Mesenchymal stem cell (in vitro differentiated cells and primary cell): Measurements from ENCODE around the gene KCNH1.
A peak's percentile ranks its signal among the peaks of the same experiment; 100 is the strongest.

Source experiments
- DNase-seq: peaks from one replicate; pipeline ENCODE4 v3.0.0-alpha.2; 2013
- H2AFZ ChIP-seq: one replicate; pipeline ENCODE4 v1.6.1; 2013; ENCODE audit warnings: low read depth, mild to moderate bottlenecking, control low read depth, inconsistent platforms, low read length, moderate library complexity
- H2AK5ac ChIP-seq: 2 replicates; pipeline ENCODE4 v1.6.1; 2013; ENCODE audit warnings: low read length, moderate library complexity, mild to moderate bottlenecking, inconsistent platforms; ENCODE audit not compliant: severe bottlenecking
- H2BK120ac ChIP-seq: one replicate; pipeline ENCODE4 v1.6.1; 2013; ENCODE audit warnings: low read depth, mild to moderate bottlenecking, inconsistent platforms, low read length, moderate library complexity
- H2BK12ac ChIP-seq, 2 experiments: one replicate each; pipeline ENCODE4 v1.6.1; 2013; ENCODE audit warnings: inconsistent platforms in 2 of 2, low read length in 2 of 2, mild to moderate bottlenecking in 2 of 2, moderate library complexity in 2 of 2, control low read depth in 1 of 2
- H2BK15ac ChIP-seq: one replicate; pipeline ENCODE4 v1.6.1; 2013; ENCODE audit warnings: mild to moderate bottlenecking, low read depth, inconsistent platforms; ENCODE audit not compliant: poor library complexity, severe bottlenecking
- H2BK5ac ChIP-seq: 2 replicates; pipeline ENCODE4 v1.6.1; 2013; ENCODE audit warnings: low read depth, mild to moderate bottlenecking, low read length, control low read depth, inconsistent platforms; ENCODE audit not compliant: poor library complexity, severe bottlenecking
- H3K14ac ChIP-seq, 2 experiments: one replicate each; pipeline ENCODE4 v1.6.1; 2013; ENCODE audit warnings: inconsistent platforms in 2 of 2, low read length in 2 of 2, control low read depth in 1 of 2, mild to moderate bottlenecking in 1 of 2, moderate library complexity in 1 of 2
- H3K18ac ChIP-seq, 2 experiments: one replicate each; pipeline ENCODE4 v1.6.1; 2013; ENCODE audit warnings: inconsistent platforms in 2 of 2, low read length in 2 of 2, control low read depth in 1 of 2, low read depth in 1 of 2, mild to moderate bottlenecking in 1 of 2
- H3K23ac ChIP-seq, 2 experiments: one replicate each; pipeline ENCODE4 v1.6.1; 2013; ENCODE audit warnings: inconsistent platforms in 2 of 2, low read length in 2 of 2, mild to moderate bottlenecking in 2 of 2, moderate library complexity in 2 of 2, control low read depth in 1 of 2
- H3K27ac ChIP-seq: 2 replicates; pipeline ENCODE4 v1.5.1; 2013; ENCODE audit warnings: mild to moderate bottlenecking, moderate library complexity, low read length, control low read depth, inconsistent platforms; ENCODE audit not compliant: poor library complexity, severe bottlenecking
- H3K27me3 ChIP-seq, 2 experiments: 2 replicates each; pipeline versions ENCODE4 v1.6.1 to v1.7.0; 2013; ENCODE audit warnings: low read length in 2 of 2, mild to moderate bottlenecking in 2 of 2, moderate library complexity in 2 of 2, control low read depth in 1 of 2, inconsistent platforms in 1 of 2; ENCODE audit not compliant: control insufficient read depth in 1 of 2, insufficient read depth in 1 of 2
- H3K36me3 ChIP-seq, 2 experiments: 2 replicates each; pipeline versions ENCODE4 v1.6.1 to v1.7.0; 2013; ENCODE audit warnings: low read length in 2 of 2, control low read depth in 1 of 2, inconsistent platforms in 1 of 2, low read depth in 1 of 2, mild to moderate bottlenecking in 1 of 2; ENCODE audit not compliant: insufficient read depth in 2 of 2, control insufficient read depth in 1 of 2
- H3K4ac ChIP-seq, 2 experiments: one replicate each; pipeline ENCODE4 v1.6.1; 2013; ENCODE audit warnings: inconsistent platforms in 2 of 2, low read length in 2 of 2, mild to moderate bottlenecking in 2 of 2, moderate library complexity in 2 of 2, control low read depth in 1 of 2, low read depth in 1 of 2
- H3K4me1 ChIP-seq: 2 replicates; pipeline ENCODE4 v1.6.1; 2013; ENCODE audit warnings: low read depth, low read length, control low read depth; ENCODE audit not compliant: control insufficient read depth, insufficient read depth
- H3K4me2 ChIP-seq: 2 replicates; pipeline ENCODE4 v1.6.1; 2013; ENCODE audit warnings: low read length, mild to moderate bottlenecking, inconsistent platforms; ENCODE audit not compliant: poor library complexity, severe bottlenecking
- H3K4me3 ChIP-seq, 2 experiments: 2 replicates each; pipeline versions ENCODE4 v1.5.1 to v1.7.0; 2013; ENCODE audit warnings: low read length in 2 of 2, mild to moderate bottlenecking in 2 of 2, control low read depth in 1 of 2, low read depth in 1 of 2; ENCODE audit not compliant: insufficient read depth in 1 of 2
- H3K79me1 ChIP-seq: replicated peaks from 2 replicates; pipeline ENCODE4 v1.6.1; 2013; ENCODE audit warnings: mild to moderate bottlenecking, control low read depth, low read length, inconsistent platforms; ENCODE audit not compliant: poor library complexity, severe bottlenecking
- H3K9ac ChIP-seq: 2 replicates; pipeline ENCODE4 v1.7.0; 2013; ENCODE audit warnings: mild to moderate bottlenecking, low read length, moderate library complexity
- H3K9me3 ChIP-seq: 2 replicates; pipeline ENCODE4 v1.7.0; 2013; ENCODE audit warnings: mild to moderate bottlenecking, low read length; ENCODE audit not compliant: control insufficient read depth
- H4K8ac ChIP-seq: one replicate; pipeline ENCODE4 v1.6.1; 2013; ENCODE audit warnings: inconsistent platforms, mild to moderate bottlenecking, low read length, moderate library complexity
- H4K91ac ChIP-seq: one replicate; pipeline ENCODE4 v1.6.1; 2013; ENCODE audit warnings: mild to moderate bottlenecking, low read length, inconsistent platforms
- WGBS: methylation state at CpG from one replicate; pipeline ENCODE4 v1.1.7; 2013; ENCODE audit warnings: mixed read lengths; 5-methylcytosine and 5-hydroxymethylcytosine counted together

Gene KCNH1

DNA sequence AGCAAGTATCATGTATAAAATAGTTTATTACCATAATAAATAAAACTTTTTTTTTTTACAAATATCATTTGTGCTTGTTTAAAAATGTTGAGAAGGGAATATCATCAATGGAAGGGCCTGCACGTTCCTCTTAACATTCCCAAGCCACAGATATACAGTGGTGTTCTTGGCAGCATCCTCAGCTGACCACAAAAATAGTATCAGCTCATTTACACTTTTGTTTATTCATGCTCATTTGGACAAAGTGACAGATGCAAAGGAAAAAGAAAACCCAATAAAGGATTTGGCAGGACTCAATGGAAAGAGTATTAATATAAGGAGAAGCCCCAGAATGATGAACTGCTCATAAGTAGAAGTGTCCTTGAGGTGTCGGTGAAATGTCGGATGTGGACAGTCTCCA lies 455.6 kb downstream of the KCNH1 start:
- Histone ChIP-seq H2AFZ (no peak overlapping the region), H4K91ac (no peak overlapping the region), H3K18ac (no peak overlapping the region), H2BK12ac (no peak overlapping the region), H3K4ac (no peak overlapping the region), H2BK15ac (no peak overlapping the region), H3K4me2 (no peak overlapping the region), H2BK120ac (no peak overlapping the region), H3K14ac (no peak overlapping the region), H3K23ac (no peak overlapping the region), H3K79me1 (peaks cover 1% of the 10 kb centered on the region), H3K9me3 (no peaks in the 10 kb centered on the region), H3K9ac (no peak overlapping the region), H4K8ac (no peak overlapping the region), H3K27me3 (no peaks in the 10 kb centered on the region), H2AK5ac (no peak overlapping the region), H3K36me3 (peaks cover 0 to 30% of the 10 kb centered on the region in 2 experiments), H3K4me3 (no peak overlapping the region), H2BK5ac (no peak overlapping the region), H3K4me1 (no peaks in the 10 kb centered on the region), H3K27ac (no peak overlapping the region)
- no peak for DNase-seq
- 100% methylated on average over 1 of the region's 3 CpGs for WGBS

GRCh38 chr1:210677533-210677932 lies 456.4 kb downstream of the KCNH1 start:
- no peak overlapping the region for H2BK15ac ChIP-seq
- H3K18ac ChIP-seq: no peak overlapping the region
- no peak overlapping the region for H2AK5ac ChIP-seq
- 100% methylated on average over 2 of the region's 4 CpGs for WGBS
- no peak overlapping the region for H2AFZ ChIP-seq
- no peak overlapping the region for H3K4me2 ChIP-seq
- H3K27me3 ChIP-seq: no peaks in the 10 kb centered on the region
- H4K8ac ChIP-seq: no peak overlapping the region
- H3K9ac ChIP-seq: no peak overlapping the region
- H2BK120ac ChIP-seq: no peak overlapping the region
- DNase-seq: no peak
- H3K4me1 ChIP-seq: no peaks in the 10 kb centered on the region
- H3K79me1 ChIP-seq: peaks cover 1% of the 10 kb centered on the region
- no peaks in the 10 kb centered on the region for H3K9me3 ChIP-seq
- no peak overlapping the region for H3K14ac ChIP-seq
- H3K23ac ChIP-seq: no peak overlapping the region
- H4K91ac ChIP-seq: no peak overlapping the region
- no peak overlapping the region for H3K4me3 ChIP-seq
- peaks cover 0 to 25% of the 10 kb centered on the region in 2 experiments for H3K36me3 ChIP-seq
- no peak overlapping the region for H2BK5ac ChIP-seq
- H3K4ac ChIP-seq: no peak overlapping the region
- no peak overlapping the region for H2BK12ac ChIP-seq
- no peak overlapping the region for H3K27ac ChIP-seq

GRCh38 chr1:210676539-210676938 lies 457.4 kb downstream of the KCNH1 start:
- Histone ChIP-seq H2AFZ (no peak overlapping the region), H2BK5ac (no peak overlapping the region), H3K4ac (no peak overlapping the region), H3K14ac (no peak overlapping the region), H3K9ac (no peak overlapping the region), H3K27ac (no peak overlapping the region), H2BK15ac (no peak overlapping the region), H4K8ac (no peak overlapping the region), H3K4me3 (no peak overlapping the region), H2BK12ac (no peak overlapping the region), H3K4me1 (no peaks in the 10 kb centered on the region), H3K79me1 (peaks cover 1% of the 10 kb centered on the region), H3K18ac (no peak overlapping the region), H3K9me3 (no peaks in the 10 kb centered on the region), H3K4me2 (no peak overlapping the region), H3K23ac (no peak overlapping the region), H3K27me3 (no peaks in the 10 kb centered on the region), H3K36me3 (peaks cover 0 to 17% of the 10 kb centered on the region in 2 experiments), H2BK120ac (no peak overlapping the region), H2AK5ac (no peak overlapping the region), H4K91ac (no peak overlapping the region)
- no peak for DNase-seq
- 85% methylated on average over 3 of the region's 3 CpGs for WGBS

DNA sequence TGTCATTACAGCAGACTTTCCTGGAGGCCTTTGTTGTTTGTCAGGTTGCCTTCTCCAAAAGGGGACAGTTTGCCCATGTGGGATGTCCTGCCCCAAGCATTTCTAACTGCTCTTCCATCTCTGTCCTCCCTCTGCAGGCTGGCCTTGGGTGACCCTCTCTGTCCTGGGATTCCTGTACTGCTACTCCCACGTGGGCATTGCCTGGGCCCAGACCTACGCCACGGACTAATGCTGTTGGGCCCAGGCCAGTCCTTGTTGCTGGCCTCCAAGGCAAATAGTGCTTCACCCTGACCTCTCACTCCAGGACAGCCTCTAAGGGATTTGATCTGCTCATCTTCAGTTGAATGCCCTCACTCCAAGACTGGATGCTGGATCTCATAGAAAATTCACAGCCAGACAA lies 459.8 kb downstream of the KCNH1 start:
- no peak overlapping the region for H4K8ac ChIP-seq
- H3K36me3 ChIP-seq: peaks cover 0 to 6% of the 10 kb centered on the region in 2 experiments
- H2BK5ac ChIP-seq: no peak overlapping the region
- H3K79me1 ChIP-seq: peaks cover 1% of the 10 kb centered on the region
- 77% methylated on average over 3 of the region's 3 CpGs for WGBS
- H3K4me1 ChIP-seq: no peaks in the 10 kb centered on the region
- H2AK5ac ChIP-seq: no peak overlapping the region
- no peaks in the 10 kb centered on the region for H3K27me3 ChIP-seq
- no peak overlapping the region for H2BK120ac ChIP-seq
- no peak overlapping the region for H3K14ac ChIP-seq
- no peak overlapping the region for H3K27ac ChIP-seq
- H3K4me2 ChIP-seq: no peak overlapping the region
- no peaks in the 10 kb centered on the region for H3K9me3 ChIP-seq
- no peak overlapping the region for H2AFZ ChIP-seq
- H2BK15ac ChIP-seq: no peak overlapping the region
- H3K4ac ChIP-seq: no peak overlapping the region
- H3K18ac ChIP-seq: no peak overlapping the region
- H3K23ac ChIP-seq: no peak overlapping the region
- no peak overlapping the region for H2BK12ac ChIP-seq
- no peak for DNase-seq
- H3K4me3 ChIP-seq: no peak overlapping the region
- H3K9ac ChIP-seq: no peak overlapping the region
- H4K91ac ChIP-seq: peak overlapping the region; percentile 21
